Colon (tissue), 2 donors: ENCODE results near the gene AHCTF1.

Experiments
- FAIRE-seq: peaks from 2 replicates; lab custom pipeline; 2012; peaks lifted over from hg19 to GRCh38; lab: Jason Lieb, UNC
- donor health status: control.
- donor health status: control.

AHCTF1 gene, protein sequence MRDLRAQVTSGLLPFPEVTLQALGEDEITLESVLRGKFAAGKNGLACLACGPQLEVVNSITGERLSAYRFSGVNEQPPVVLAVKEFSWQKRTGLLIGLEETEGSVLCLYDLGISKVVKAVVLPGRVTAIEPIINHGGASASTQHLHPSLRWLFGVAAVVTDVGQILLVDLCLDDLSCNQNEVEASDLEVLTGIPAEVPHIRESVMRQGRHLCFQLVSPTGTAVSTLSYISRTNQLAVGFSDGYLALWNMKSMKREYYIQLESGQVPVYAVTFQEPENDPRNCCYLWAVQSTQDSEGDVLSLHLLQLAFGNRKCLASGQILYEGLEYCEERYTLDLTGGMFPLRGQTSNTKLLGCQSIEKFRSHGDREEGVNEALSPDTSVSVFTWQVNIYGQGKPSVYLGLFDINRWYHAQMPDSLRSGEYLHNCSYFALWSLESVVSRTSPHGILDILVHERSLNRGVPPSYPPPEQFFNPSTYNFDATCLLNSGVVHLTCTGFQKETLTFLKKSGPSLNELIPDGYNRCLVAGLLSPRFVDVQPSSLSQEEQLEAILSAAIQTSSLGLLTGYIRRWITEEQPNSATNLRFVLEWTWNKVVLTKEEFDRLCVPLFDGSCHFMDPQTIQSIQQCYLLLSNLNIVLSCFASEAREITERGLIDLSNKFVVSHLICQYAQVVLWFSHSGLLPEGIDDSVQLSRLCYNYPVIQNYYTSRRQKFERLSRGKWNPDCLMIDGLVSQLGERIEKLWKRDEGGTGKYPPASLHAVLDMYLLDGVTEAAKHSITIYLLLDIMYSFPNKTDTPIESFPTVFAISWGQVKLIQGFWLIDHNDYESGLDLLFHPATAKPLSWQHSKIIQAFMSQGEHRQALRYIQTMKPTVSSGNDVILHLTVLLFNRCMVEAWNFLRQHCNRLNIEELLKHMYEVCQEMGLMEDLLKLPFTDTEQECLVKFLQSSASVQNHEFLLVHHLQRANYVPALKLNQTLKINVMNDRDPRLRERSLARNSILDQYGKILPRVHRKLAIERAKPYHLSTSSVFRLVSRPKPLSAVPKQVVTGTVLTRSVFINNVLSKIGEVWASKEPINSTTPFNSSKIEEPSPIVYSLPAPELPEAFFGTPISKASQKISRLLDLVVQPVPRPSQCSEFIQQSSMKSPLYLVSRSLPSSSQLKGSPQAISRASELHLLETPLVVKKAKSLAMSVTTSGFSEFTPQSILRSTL (N-terminal part only)

DNA sequence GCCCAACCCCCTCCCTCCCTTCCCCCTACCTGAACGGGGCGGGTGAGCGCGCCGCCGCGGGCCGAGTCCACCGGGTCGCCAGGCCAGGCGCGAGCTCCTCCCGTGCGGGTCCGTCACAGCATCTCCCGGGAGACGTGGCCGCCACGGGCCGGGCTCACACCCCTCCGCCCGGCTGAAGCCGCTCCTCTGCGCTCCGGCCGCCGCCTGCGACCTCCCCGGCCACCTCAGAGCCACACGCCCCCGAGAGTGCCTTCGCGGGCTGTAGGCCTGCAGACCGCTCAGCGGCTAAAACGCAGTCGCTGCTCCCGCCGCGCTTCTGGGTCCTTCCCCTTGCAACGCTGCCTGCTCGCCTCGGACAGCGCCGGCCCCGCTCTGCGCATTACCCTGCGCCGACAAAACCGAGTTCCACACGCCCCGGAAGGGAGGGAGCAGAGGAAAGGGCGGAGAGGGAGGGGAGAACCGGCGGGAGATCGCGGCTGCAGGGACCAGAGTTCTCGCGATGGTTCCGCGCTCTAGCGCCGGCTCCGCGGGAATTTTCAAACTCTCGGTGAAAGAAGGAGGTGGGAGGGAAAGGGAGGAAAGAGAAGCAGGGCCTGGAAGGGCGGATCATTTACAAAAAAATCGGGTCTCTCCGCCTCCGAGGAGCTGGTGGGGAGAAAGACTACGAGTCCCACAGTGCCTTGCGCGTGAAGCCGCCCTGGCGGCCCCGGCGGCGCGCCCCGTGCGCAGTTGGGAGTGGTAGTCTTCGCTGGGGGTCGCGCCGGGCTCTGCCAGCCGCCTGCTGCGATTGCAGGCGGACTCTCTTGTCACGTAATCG is at the start of gene AHCTF1:
AHCTF1 (minus strand) TSS at position 400 of the 817 bp plus-strand sequence. CDS start 13,578 bp downstream, outside the sequence.
- FAIRE-seq: no peak

- FAIRE-seq: no peak
Observed at GRCh38 chr1:246978785-246979184, 47.0 kb upstream of the AHCTF1 start.

DNA sequence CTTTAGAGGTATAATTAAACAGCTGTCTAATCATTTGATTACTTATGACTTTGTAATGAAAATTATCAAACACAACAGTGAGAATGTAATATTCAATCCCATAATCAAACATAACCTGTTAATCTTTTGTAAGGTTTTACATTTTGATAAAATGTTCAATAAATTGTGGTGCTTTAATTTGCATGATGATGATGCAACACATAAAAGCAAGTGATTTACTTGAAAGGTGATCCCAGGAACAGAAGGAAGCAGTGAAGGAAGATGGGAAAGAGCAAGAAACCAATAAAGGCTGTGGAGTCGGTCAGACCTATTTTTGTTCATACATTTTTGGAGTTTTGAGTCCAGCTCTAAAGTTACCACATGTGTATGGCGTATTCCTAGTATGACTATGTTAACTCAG is 46.5 kb upstream of the AHCTF1 start:
- FAIRE-seq: no peak

GRCh38 chr1:246971969-246972368 is 40.2 kb upstream of the AHCTF1 start:
- no peak for FAIRE-seq

DNA sequence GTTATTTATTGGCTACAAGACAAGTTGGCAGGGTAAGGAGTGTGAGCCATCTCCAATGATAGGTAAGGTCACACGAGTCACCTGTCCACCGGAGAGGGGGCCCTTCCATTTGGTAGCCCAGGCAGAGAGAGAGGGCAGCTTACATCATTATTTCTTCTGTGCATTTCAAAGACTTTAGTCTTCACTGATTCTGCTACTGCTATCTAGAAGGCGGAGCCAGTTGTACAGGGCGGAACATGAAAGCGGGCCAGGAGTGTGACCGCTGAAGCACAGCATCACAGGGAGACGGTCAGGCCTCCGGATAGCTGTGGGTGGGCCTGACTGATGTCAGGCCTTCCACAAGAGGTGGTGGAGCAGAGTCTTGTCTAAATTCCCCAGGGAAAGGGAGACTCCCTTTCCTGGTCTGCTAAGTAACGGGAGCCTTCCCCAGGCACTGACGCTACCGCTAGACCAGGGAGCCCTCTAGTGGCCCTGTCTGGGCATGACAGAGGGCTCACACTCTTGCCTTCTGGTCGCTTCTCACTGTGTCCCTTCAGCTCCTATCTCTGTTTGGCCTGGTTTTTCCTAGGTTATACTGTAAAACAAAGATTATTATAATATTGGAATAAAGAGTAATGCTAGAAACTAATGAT is 39.5 kb upstream of the AHCTF1 start:
- no peak for FAIRE-seq

GRCh38 chr1:246969621-246970020 is 37.9 kb upstream of the AHCTF1 start:
- FAIRE-seq: no peak

DNA sequence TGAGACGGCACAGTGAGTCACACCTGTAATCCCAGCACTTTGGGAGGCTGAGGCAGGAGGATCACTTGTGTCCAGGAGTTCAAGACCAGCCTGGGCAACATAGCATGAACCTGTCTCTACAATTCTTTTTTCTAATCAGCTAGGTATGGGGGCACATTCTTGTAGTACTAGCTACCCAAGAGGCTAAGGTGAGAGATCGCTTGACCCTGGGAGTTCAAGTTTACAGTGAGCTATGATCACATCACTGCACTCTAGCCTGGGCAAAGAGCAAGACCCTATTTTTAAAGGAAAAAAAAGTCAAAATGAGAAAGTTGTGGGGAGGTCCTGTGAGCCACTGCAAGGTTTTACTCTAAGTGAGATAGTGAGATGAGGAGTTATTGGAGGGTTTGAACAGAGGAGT is 34.8 kb upstream of the AHCTF1 start:
- FAIRE-seq: no peak

GRCh38 chr1:246959944-246960693 is 28.4 kb upstream of the AHCTF1 start:
- no peak for FAIRE-seq

GRCh38 chr1:246954126-246954525 is 22.4 kb upstream of the AHCTF1 start:
- FAIRE-seq: no peak

DNA sequence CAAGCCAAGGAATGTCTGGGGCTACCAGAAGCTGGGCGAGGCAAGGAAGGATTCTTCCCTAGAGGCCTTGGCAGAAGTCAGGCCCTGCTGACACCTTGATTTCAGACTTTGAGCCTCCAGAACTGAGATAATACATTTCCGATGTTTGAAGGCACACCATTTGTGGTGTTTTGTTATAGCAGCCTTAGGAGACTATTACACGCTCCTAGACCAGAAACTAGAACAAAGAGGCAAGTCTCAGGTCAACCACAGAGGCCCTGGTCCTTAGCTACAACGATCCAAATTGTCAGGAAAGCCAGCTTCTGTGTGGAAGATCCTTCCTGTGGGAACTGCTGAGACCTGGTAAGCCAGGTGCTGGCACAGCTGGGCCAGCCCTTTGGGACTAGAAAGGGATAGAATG is 19.7 kb upstream of the AHCTF1 start:
- FAIRE-seq: no peak

- no peak for FAIRE-seq
Observed at GRCh38 chr1:246949956-246950355, 18.2 kb upstream of the AHCTF1 start.

DNA sequence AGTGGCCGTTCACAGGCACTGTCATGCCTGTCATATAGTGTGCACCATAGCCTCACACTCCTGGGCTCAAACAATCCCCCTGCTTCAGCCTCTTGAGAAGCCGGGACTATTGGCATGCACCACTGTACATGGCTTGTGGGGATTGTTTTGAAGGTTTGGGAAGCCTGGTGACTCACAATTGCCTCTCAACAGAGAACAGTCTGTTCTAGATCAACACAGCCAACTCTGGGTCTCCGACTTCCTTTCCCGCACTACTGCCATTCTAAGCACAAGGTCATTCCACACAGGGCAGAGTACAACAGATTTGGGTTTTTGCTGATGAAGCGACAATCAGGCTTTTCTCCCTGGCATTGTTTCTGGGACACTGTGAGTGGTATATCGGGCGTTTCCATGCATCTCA is 15.5 kb upstream of the AHCTF1 start:
- no peak for FAIRE-seq

GRCh38 chr1:246946366-246946765 is 14.6 kb upstream of the AHCTF1 start:
- FAIRE-seq: no peak

GRCh38 chr1:246934765-246935164 is 3.0 kb upstream of the AHCTF1 start:
- no peak for FAIRE-seq

DNA sequence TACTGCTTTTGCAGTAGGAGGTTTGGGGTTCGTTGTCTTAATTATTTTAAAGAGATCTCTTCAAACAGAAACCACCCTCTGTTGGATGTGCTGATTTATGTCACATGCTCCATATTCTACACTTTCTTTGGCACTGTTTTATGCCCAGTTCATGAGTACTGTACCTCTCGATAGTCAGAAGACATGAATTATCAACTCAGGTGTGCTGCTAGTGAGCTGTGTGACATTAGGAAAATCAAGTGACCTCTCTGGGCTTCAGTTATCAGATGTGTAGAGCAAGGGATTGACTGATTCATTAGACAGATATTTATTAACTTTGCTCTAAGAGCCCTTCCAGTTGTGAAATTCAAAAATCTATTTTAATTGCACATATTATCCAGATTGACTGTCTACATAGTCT is 2.1 kb upstream of the AHCTF1 start:
- FAIRE-seq: no peak

DNA sequence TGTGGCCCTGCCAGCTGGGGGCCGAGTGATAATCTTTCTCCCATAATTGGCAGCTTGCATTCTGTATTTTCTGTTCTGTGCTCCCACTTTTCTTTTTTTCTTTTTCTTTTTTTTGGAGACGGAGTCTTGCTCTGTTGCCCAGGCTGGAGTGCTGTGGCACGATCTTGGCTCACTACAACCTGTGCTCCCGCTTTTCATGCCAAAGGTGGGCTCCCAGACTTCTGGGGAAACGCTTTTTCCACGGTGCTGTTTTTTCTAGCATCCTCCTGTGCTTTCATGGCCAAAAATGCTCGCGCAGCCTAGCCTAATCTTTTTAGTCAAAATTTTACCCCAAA is 585 bp upstream of the AHCTF1 start:
- no peak for FAIRE-seq

GRCh38 chr1:246930830-246931548 is 759 bp downstream of the AHCTF1 start:
- FAIRE-seq: no peak

DNA sequence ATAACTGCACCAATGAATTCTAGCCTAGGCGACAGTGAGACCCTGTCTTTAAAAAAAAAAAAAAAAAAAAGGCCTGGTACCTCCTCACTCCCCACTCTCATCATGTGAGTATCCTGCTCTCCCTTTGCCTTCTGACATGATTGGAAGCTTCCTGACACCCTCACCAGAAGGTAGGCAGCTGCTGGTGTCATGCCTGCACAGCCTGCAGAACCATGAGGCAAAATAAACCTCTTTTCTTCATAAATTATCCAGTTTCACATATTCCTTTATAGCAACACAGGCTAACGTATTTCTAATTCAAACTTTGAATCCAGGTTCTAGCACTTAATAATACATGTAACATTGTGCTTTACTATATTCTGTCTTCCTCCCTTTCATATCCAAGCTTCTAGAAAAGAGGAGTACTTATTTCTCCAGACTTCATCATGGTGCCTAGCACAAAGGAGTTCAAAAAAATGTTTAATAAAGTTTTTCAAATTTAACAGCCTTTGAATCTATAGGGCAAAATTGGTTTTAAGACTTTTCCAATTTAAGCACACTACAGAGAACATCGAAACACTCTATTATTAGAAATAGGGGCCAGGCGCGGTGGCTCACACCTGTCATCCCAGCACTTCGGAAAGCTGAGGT is 5.6 kb downstream of the AHCTF1 start:
- FAIRE-seq: no peak

- no peak for FAIRE-seq
Observed at GRCh38 chr1:246923900-246924299, 7.8 kb downstream of the AHCTF1 start.
